ENCODE results near the gene KRT3.

Gene KRT3

GRCh38 chr12:52826611-52827498, 30.9 kb upstream of the KRT3 start:
- no peak for DNase-seq

DNA sequence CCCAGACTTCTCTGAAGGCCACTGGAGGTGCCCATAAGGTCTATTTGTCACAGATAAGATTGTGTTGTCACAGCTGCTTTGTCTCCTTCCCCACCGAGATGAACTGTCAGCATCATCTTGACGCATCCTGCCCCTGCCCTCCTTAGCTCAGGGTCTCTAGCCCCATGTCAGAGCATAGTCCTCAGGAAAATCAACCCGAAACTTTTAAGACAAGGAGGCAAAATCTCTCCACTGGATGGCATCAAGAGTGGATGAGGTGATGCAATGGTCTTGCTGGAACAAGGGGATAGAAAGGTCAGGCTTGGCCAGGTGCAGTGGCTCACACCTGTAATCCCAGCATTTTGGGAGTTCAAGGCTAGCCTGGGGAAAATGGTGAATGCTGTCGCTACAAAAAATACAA, 30.0 kb upstream of the KRT3 start:
- DNase-seq = no peak

DNA sequence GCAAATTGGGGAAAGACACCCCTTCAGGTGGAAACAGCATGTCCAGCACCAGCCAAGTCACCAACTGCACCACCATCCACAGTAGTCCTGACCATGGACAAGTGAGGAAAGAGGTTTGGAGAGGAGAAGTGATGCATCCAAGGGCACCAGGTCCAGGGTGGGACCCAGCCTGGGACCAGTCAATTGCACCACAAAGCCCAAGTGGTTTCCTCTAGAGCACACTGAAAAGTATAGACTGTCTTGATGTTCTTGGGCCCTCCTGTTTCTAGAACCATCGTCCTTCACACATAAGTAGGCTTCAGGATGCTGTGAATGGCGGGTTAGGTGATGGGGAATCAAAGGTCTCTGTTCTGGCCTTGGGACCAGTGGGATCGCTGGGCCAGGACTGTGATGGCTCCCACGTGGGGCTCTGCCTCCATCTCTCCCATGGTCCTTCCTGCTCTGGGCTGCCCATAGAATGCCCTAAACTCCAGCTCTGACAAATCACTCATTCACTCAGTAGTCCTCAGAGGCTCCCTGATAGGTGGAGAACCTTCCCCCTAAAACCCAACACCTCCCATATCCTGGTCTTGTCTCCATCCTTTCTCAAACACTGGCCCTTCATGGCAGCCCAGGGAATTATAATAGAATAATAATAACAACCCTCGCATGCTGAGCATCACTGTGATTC, 29.0 kb upstream of the KRT3 start:
- DNase-seq = no peak

- no peak for DNase-seq
Measured at GRCh38 chr12:52823761-52824450, 28.0 kb upstream of the KRT3 start.

DNA sequence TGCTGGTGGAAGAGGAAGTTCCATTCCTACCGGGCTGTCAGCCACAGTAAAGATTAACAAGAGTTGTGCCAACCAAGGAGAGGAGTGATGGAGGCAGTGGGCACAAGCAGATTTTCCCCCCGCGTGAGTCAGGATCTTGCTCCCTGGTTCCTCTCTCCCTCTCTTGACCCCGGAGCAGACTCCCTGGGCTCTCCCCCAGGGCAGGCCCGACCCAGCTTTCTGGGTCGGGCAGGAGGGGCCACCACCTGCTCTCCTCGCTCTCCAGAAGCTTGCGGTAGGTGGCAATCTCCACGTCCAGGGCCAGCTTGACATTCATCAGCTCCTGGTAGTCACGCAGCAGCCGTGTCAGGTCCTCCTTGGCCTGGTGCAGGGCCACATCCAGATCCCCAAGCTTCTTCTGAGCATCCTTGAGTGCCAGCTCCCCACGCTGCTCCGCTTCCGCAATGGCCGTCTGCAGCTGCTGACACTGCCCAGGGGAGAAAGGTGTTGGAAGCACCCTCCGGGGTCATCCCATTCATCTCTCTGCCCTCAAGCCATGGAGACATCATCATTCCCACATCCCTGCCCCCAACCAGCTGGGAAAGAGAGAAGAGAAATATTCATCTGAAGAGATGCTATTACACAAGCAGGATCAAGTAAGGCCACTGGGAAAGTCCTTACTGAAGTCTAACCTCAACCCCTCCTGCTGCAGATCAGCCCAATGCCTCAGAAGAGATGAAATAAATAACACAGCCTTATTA, 27.0 kb upstream of the KRT3 start:
- no peak for DNase-seq

GRCh38 chr12:52821826-52822660, 26.1 kb upstream of the KRT3 start:
- DNase-seq = no peak

DNA sequence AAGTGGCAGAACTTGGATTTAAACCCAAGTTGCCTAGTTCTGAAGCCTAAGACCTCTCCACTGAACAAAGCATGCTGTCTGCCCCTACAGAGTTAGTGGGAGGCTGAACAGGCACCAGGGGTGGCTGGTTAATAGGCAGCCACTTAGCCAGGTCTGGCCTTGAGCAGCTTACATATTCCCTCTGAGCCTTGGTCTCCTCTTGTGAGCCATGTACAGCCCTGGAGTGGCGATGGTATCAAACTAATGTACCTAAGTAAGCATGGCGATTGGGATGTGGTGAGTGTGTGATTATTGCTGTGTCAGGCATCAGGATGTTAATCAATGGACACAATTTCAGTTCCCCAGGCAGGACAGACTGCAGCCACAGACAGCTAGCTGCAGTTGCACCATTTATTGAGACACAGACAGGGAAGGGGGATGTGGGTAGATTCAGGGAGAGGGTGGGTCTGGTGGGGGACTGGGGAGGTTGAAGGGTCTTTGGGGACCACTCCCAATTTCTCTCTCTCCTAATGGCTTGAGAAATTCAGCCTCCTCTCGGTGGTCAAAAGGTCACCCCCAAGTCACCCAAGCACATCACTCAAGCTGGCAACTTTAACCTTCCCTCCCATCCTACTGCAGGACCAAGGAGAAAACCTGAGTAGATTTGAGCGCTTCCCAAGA, 25.3 kb upstream of the KRT3 start:
- no peak for DNase-seq

- DNase-seq = no peak
Measured at GRCh38 chr12:52820521-52820920, 24.6 kb upstream of the KRT3 start.

DNA sequence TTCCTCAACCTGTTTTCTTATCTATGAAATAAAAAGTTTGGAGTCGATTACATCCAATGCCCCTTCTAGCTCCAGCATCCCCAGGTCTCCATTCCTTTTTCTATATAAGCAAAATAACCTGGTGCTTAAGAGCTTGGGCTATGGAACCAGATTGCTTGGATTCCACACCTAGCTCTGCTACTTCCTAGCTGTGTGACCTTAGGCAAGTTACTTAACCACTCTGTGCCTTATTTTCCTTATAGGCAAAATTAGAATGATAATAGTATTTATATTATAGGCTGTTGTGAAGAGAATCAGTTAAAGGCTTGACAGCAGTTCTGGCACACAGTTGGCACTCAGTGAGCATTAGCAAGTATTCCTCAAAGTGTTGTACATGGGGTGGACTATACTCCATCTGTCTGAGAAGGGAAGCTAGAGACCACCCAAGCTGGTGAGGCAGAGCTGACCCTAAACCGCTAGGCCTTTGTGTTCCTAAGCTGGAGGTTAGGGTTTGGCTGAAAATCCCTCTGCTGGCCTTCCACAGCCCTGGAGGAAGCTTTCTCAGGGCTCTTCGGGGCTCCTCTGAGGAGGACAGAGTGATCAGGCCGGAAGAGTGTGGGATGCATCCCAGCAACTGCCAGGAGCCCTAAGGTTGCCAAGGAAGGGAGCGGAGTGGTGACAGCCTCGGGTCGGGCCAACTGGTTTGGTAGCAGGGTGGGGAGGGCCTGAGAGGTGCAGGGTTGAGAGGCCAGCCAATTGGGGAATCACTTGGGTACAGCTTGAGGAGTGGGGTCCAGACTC, 24.0 kb upstream of the KRT3 start:
- DNase-seq = no peak

GRCh38 chr12:52818887-52819420, 23.0 kb upstream of the KRT3 start:
- no peak for DNase-seq

DNA sequence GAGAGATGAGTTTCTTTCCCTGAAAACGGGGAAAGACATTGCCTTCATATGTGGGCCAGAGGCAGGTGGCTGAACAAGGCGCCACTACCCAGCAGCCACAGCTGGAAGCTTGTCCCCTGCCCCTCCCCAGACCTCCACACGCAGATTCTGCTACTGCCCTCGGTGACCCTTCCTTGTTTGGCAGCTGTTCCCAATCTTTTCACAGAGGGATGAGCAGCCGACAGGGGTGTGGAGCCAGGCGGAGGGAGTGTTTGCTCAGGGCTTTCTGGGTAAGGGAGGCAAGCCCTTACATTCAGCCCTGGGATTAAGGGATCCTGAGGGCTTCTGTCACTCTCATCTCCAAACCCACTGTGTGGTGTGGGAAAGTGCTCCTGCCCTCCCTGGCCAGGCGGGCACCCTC, 22.5 kb upstream of the KRT3 start:
- no peak for DNase-seq

DNA sequence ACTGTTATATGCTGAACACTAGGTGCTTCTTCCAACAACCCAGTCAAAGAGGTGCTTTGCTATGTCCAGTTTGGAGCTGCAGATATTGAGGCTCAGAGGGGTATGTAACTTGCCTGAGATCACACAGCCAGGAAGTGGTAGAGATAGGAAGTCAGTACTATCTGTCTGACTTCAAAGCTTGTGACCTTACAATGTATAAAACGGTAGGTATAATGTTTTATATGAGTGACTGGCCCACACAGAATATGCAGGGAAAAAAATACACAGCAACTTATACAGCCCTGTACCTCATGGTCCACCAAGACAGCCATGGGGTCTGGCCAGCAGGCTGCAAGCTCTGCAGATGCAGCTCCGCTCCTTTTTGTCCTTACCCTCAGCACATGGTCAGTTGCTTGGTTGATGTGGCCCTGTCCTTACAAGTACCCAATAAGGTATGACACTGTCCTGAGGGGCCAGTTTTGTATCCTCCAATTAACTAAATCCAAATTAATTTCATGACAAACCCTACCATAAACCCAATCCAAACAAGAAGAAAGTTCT, 21.9 kb upstream of the KRT3 start:
- DNase-seq = no peak

GRCh38 chr12:52817003-52817698, 21.2 kb upstream of the KRT3 start:
- DNase-seq = no peak

- no peak for DNase-seq
Measured at GRCh38 chr12:52815676-52816588, 20.0 kb upstream of the KRT3 start.

- no peak for DNase-seq
Measured at GRCh38 chr12:52815161-52815560, 19.2 kb upstream of the KRT3 start.

GRCh38 chr12:52814710-52815155, 18.8 kb upstream of the KRT3 start:
- no peak for DNase-seq

GRCh38 chr12:52813885-52814709, 18.2 kb upstream of the KRT3 start, which contains the start of gene KRT4:
Gene KRT4, minus strand, starts transcription at chr12:52814116. Its CDS starts 58 bp downstream, at chr12:52814058.
- DNase-seq = no peak
